ENCODE data around the gene OBSCN. TPM values are rescaled to one million over a fixed set of nuclear protein-coding genes. Genes with fewer than 3 reads are reported as not detected.

OBSCN gene
- total and polyA plus RNA-seq, 10 of the 15 experiments (the other 5 are each of a cell fraction or from before 2014, with no cell fraction given) = 0.01 to 0.36 (median 0.08) TPM; not detected in 2

GRCh38 chr1:228304225-228304624 is 96.4 kb downstream of the OBSCN start:
- ChIA-PET SMC1A (ENCODE audit: uncharacterized antibody, unreplicated experiment) (no interaction called here), CTCF (no interaction called here), RAD21 (ENCODE audit: unreplicated experiment) (no interaction called here)

More at GRCh38 chr1:228304225-228304624, 96.4 kb downstream of the OBSCN start:
- POLR2A ChIA-PET = no interaction called here
- no peak overlapping the region for H3K4me2 ChIP-seq (ENCODE audit: control insufficient read depth, insufficient read depth)
- peaks cover 6% of the 10 kb centered on the region for H3K9me3 ChIP-seq (replicated peaks; ENCODE audit: control insufficient read depth, insufficient read depth, low read length)
- no peak overlapping the region for H3K27ac ChIP-seq (ENCODE audit: control insufficient read depth, insufficient read depth)
- no peak for TF ChIP-seq SUPT20H (IDR thresholded peaks at IDR 0.05; ENCODE audit: borderline replicate concordance, control insufficient read depth, low read depth, low read length)
- no peak for TF ChIP-seq RAD21 (IDR thresholded peaks at IDR 0.05; ENCODE audit: insufficient read depth, low read depth, low read length)
- TF ChIP-seq EZH2 (IDR thresholded peaks at IDR 0.05; ENCODE audit: borderline replicate concordance, control insufficient read depth, low read depth, low read length) = no peak
- no peak for TF ChIP-seq ZNF24 (IDR thresholded peaks at IDR 0.05)
- no peak for TF ChIP-seq BCLAF1 (IDR thresholded peaks at IDR 0.05)
- no peak for TF ChIP-seq BCL11A (IDR thresholded peaks at IDR 0.05; ENCODE audit: low read depth, low read length)
- TF ChIP-seq SUZ12 (IDR thresholded peaks at IDR 0.05; ENCODE audit: unreplicated experiment) = no peak
- TF ChIP-seq FOXM1 (IDR thresholded peaks at IDR 0.05; ENCODE audit: low read depth, low read length) = no peak
- TF ChIP-seq SREBF1 (IDR thresholded peaks at IDR 0.05; ENCODE audit: low read length) = no peak
- no peak for TF ChIP-seq BHLHE40 (IDR thresholded peaks at IDR 0.05; ENCODE audit: borderline replicate concordance in 1 of 2, low read depth in 2 of 2, low read length in 1 of 2)
- TF ChIP-seq E4F1 (IDR thresholded peaks at IDR 0.05; ENCODE audit: borderline replicate concordance, partially characterized antibody) = no peak
- TF ChIP-seq HDAC6 (IDR thresholded peaks at IDR 0.05; ENCODE audit: unreplicated experiment) = no peak
- in situ Hi-C loops (cut with MboI) = no loop called here
- no peaks in the 10 kb centered on the region for H3K79me2 ChIP-seq (ENCODE audit: control insufficient read depth, insufficient read depth, low read length)
- no peak overlapping the region for H3K4me3 ChIP-seq
- no peak overlapping the region for H3K9ac ChIP-seq (ENCODE audit: control insufficient read depth, insufficient read depth, low read length)
- H4K20me1 ChIP-seq (ENCODE audit: control insufficient read depth, insufficient read depth) = no peaks in the 10 kb centered on the region
- DNase-seq (ENCODE audit: low read depth, low spot score) (no peak), FAIRE-seq (no peak), ATAC-seq (no peak)
- no peaks in the 10 kb centered on the region for H3K36me3 ChIP-seq (ENCODE audit: control insufficient read depth in 2 of 2, insufficient read depth in 2 of 2, low read length in 1 of 2)
- BruUV-seq (replicated peaks) = no TSS peak
- WGBS (ENCODE audit: insufficient coverage, insufficient replicate concordance, low lambda C conversion rate, missing lambda C conversion rate) = 28% methylated on average over 8 of the region's 8 CpGs
- intact Hi-C loops (cut with micrococcal nuclease; ENCODE audit: unreplicated experiment) = no loop called here
- H3K4me1 ChIP-seq (ENCODE audit: control insufficient read depth, insufficient read depth, low read length) = no peaks in the 10 kb centered on the region
- H2AFZ ChIP-seq (ENCODE audit: control insufficient read depth, low read depth, low read length) = no peak overlapping the region
- H3K27me3 ChIP-seq (replicated peaks in 1 of 2; ENCODE audit: control insufficient read depth in 2 of 2, insufficient read depth in 2 of 2, low read length in 1 of 2) = no peaks in the 10 kb centered on the region
